GM12878 (cell line): ENCODE data around the gene LBR. TPM values are rescaled to one million over a fixed set of nuclear protein-coding genes. Genes with fewer than 3 reads are reported as not detected.

Experiments used
- ATAC-seq: fragments of 200-7000 bp; cut with Tn5 transposase; 3 replicates; pipeline ENCODE4 v1.9.1; 2020; ENCODE audit warnings: mild to moderate bottlenecking, moderate library complexity
- BruUV-seq: library from RNA; stranded (reverse); fragments of 400-500 nt; replicated peaks from 2 replicates; lab custom pipeline; 2021; lab: Mats Ljungman, UMichigan
- CTCF ChIA-PET: fragments of 300-600 bp; sonication (Branson Sonifier 250); formaldehyde crosslinking; extraction: SDS; loops from one replicate; lab custom pipeline; 2021; ENCODE audit warnings: inconsistent platforms; lab: Yijun Ruan, JAX
- POLR2A ChIA-PET: fragments of 350-600 bp; formaldehyde crosslinking; extraction: SDS; loops from one replicate; lab custom pipeline; 2021; ENCODE audit warnings: inconsistent platforms; lab: Charles Lee
- RAD21 ChIA-PET: fragments of 300-600 bp; sonication (Branson Sonifier 250); formaldehyde crosslinking; loops from one replicate; lab custom pipeline; 2023; ENCODE audit warnings: antibody characterized with exemption; ENCODE audit not compliant: unreplicated experiment; lab: Charles Lee
- SMC1A ChIA-PET: fragments of 300-600 bp; sonication (Branson Sonifier 250); formaldehyde crosslinking; loops from one replicate; lab custom pipeline; 2023; ENCODE audit not compliant: unreplicated experiment, uncharacterized antibody; lab: Charles Lee
- DNase-seq: peaks from one replicate; pipeline ENCODE4 v3.0.0-alpha.2; 2011; ENCODE audit warnings: low read depth, low spot score
- FAIRE-seq: peaks from 3 replicates; lab custom pipeline; 2011; peaks lifted over from hg19 to GRCh38; lab: Jason Lieb, UNC
- H2AFZ ChIP-seq: 2 replicates; pipeline ENCODE4 v1.6.0; 2011; ENCODE audit warnings: low read depth, low read length, control low read depth; ENCODE audit not compliant: control insufficient read depth
- H3K27ac ChIP-seq: 2 replicates; pipeline ENCODE4 v1.5.1; 2011; ENCODE audit warnings: control low read depth; ENCODE audit not compliant: control insufficient read depth, insufficient read depth
- H3K27me3 ChIP-seq, 2 experiments: replicated peaks in 1 of 2; 2 replicates each; pipeline versions ENCODE4 v1.6.0 to v1.6.1; 2011; ENCODE audit warnings: low read length in 1 of 2; ENCODE audit not compliant: control insufficient read depth in 2 of 2, insufficient read depth in 2 of 2
- H3K36me3 ChIP-seq, 2 experiments: 2 replicates each; pipeline ENCODE4 v1.5.1; 2011; ENCODE audit warnings: low read length in 1 of 2; ENCODE audit not compliant: control insufficient read depth in 2 of 2, insufficient read depth in 2 of 2
- H3K4me1 ChIP-seq: 2 replicates; pipeline ENCODE4 v1.6.1; 2011; ENCODE audit warnings: mild to moderate bottlenecking, low read length, moderate library complexity, mixed read lengths; ENCODE audit not compliant: control insufficient read depth, insufficient read depth
- H3K4me2 ChIP-seq: 2 replicates; pipeline ENCODE4 v1.6.0; 2011; ENCODE audit warnings: control low read depth; ENCODE audit not compliant: control insufficient read depth, insufficient read depth
- H3K4me3 ChIP-seq: fragments of 200-600 bp; sonication (generic); 2 replicates; pipeline ENCODE4 v1.5.1; 2016
- H3K79me2 ChIP-seq: 2 replicates; pipeline ENCODE4 v1.6.0; 2011; ENCODE audit warnings: low read length; ENCODE audit not compliant: control insufficient read depth, insufficient read depth
- H3K9ac ChIP-seq: 2 replicates; pipeline ENCODE4 v1.8.0; 2011; ENCODE audit warnings: low read length, control low read depth, mixed read lengths; ENCODE audit not compliant: control insufficient read depth, insufficient read depth
- H3K9me3 ChIP-seq: replicated peaks from 3 replicates; pipeline ENCODE4 v1.5.1; 2011; ENCODE audit warnings: mild to moderate bottlenecking, low read length; ENCODE audit not compliant: control insufficient read depth, insufficient read depth
- H4K20me1 ChIP-seq: 2 replicates; pipeline ENCODE4 v1.6.0; 2011; ENCODE audit not compliant: control insufficient read depth, insufficient read depth
- EGR1 ChIP-seq, 2 experiments: IDR thresholded peaks; 1 replicate in 1 of 2; 2 replicates in 1 of 2; pipeline ENCODE4 v1.6.1; 2011 to 2012; ENCODE audit warnings: low read depth in 2 of 2, low read length in 2 of 2, borderline replicate concordance in 1 of 2, mild to moderate bottlenecking in 1 of 2, moderate library complexity in 1 of 2
- HDAC2 ChIP-seq: fragments of 200-600 bp; sonication (generic); IDR thresholded peaks from 2 replicates; pipeline ENCODE4 v1.6.1; 2017
- HDAC6 ChIP-seq: fragments of 200-600 bp; sonication (generic); IDR thresholded peaks from one replicate; pipeline ENCODE4 v1.8.0; 2017; ENCODE audit warnings: antibody characterized with exemption; ENCODE audit not compliant: unreplicated experiment
- HDGF ChIP-seq: fragments of 450-650 bp; IDR thresholded peaks from 2 replicates; pipeline ENCODE4 v1.6.1; 2016; ENCODE audit warnings: antibody characterized with exemption
- MXI1 ChIP-seq: fragments of 150-350 bp; IDR thresholded peaks from 2 replicates; pipeline ENCODE4 v1.6.1; 2011; ENCODE audit warnings: low read depth, mild to moderate bottlenecking, inconsistent platforms, low read length, improper control_type of control experiment
- PML ChIP-seq: IDR thresholded peaks from 2 replicates; pipeline ENCODE4 v1.6.1; 2012; ENCODE audit warnings: low read length, inconsistent platforms
- POLR2AphosphoS5 ChIP-seq: IDR thresholded peaks from 2 replicates; pipeline ENCODE4 v1.6.1; 2011; ENCODE audit warnings: mild to moderate bottlenecking, low read length, inconsistent platforms
- RFX5 ChIP-seq: IDR thresholded peaks from 2 replicates; pipeline ENCODE4 v1.6.1; 2011; ENCODE audit warnings: low read depth, low read length, improper control_type of control experiment
- SUPT20H ChIP-seq: IDR thresholded peaks from 2 replicates; pipeline ENCODE4 v1.6.1; 2011; ENCODE audit warnings: low read depth, mild to moderate bottlenecking, low read length, moderate library complexity, borderline replicate concordance; ENCODE audit not compliant: control insufficient read depth
- WGBS: methylation state at CpG from one replicate; pipeline ENCODE4 v1.1.6; 2016; ENCODE audit warnings: low lambda C conversion rate; ENCODE audit not compliant: insufficient replicate concordance, insufficient coverage; ENCODE audit errors: missing lambda C conversion rate; 5-methylcytosine and 5-hydroxymethylcytosine counted together
- in situ Hi-C: fragments of 300-500 bp; cut with MboI; formaldehyde crosslinking; loops from 9 replicates; pipeline ENCODE4 v1.14.3; 2018; ENCODE audit warnings: mixed read lengths
- intact Hi-C: fragments of 100-400 bp; cut with micrococcal nuclease; formaldehyde crosslinking; loops from one replicate; pipeline ENCODE4 v1.14.2; 2022; ENCODE audit not compliant: unreplicated experiment
- polyA plus RNA-seq, 11 experiments: library from polyadenylated mRNA; depleted of rRNA in 4 of 11; unstranded in 6 of 11; stranded (reverse) in 5 of 11; fragments of >200 nt; fragmentation: Nextera tagmentation in 4 of 11; fragmentation: Illumina TruSeq in 1 of 11; extraction: Ambion mirVana in 4 of 11; extraction: Trizol in 1 of 11; gene quantifications; 1 replicate in 1 of 11; 2 replicates in 10 of 11; pipeline versions ENCODE4 v1.2.1 to v1.2.3, GENCODE V29; 2011 to 2016; ENCODE audit warnings: inconsistent platforms in 2 of 11, missing spikeins in 2 of 11, low read depth in 1 of 11
- total RNA-seq, 4 experiments: library from RNA; depleted of rRNA in 3 of 4; stranded (reverse); fragments of >200 nt in 3 of 4; fragmentation: Illumina TruSeq in 1 of 4; extraction: Trizol in 1 of 4; gene quantifications; 2 replicates each; pipeline versions ENCODE4 v1.2.1 to v1.2.3, GENCODE V29; 2013 to 2021
- TF ChIP-seq, protein P1 (sequence below): IDR thresholded peaks from 2 replicates; pipeline ENCODE4 v1.6.1; 2012; ENCODE audit warnings: mild to moderate bottlenecking, low read depth, low read length

Gene LBR
- total and polyA plus RNA-seq, 10 of the 15 experiments (the other 5 are each of a cell fraction or from before 2014, with no cell fraction given), result 81.8 to 178 (median 114) TPM

- Histone ChIP-seq H3K4me1 (no peaks in the 10 kb centered on the region), H2AFZ (no peak overlapping the region), H3K79me2 (no peaks in the 10 kb centered on the region), H3K9me3 (no peaks in the 10 kb centered on the region), H3K4me2 (no peak overlapping the region), H3K27me3 (0 out of 4 replicates have a peak, but pooled peaks cover 0 to 3% of the 10 kb centered on the region in 2 experiments), H3K4me3 (no peak overlapping the region), H3K27ac (no peak overlapping the region), H3K9ac (no peak overlapping the region), H3K36me3 (no peaks in the 10 kb centered on the region), H4K20me1 (no peaks in the 10 kb centered on the region)
- 29% methylated on average over 4 of the region's 4 CpGs for WGBS
- SMC1A ChIA-PET, result interaction anchor here (0.6 kb wide), 1 partner anchor 419 kb away, joined by 3 read pairs; no protein-coding TSS in a partner anchor
- FAIRE-seq (no peak), DNase-seq (no peak), ATAC-seq (no peak)
- BruUV-seq, result no TSS peak
- RAD21 ChIA-PET, result no interaction called here
- POLR2A ChIA-PET, result no interaction called here
- TF ChIP-seq MXI1 (no peak), SUPT20H (no peak), RFX5 (no peak), HDGF (no peak), POLR2AphosphoS5 (no peak), HDAC2 (no peak), HDAC6 (no peak), PML (no peak), EGR1 (IDR thresholded peaks at IDR 0.05; ENCODE audit: borderline replicate concordance in 1 of 2, low read depth in 2 of 2, low read length in 2 of 2) (no peak)
- TF ChIP-seq, protein P1, sequence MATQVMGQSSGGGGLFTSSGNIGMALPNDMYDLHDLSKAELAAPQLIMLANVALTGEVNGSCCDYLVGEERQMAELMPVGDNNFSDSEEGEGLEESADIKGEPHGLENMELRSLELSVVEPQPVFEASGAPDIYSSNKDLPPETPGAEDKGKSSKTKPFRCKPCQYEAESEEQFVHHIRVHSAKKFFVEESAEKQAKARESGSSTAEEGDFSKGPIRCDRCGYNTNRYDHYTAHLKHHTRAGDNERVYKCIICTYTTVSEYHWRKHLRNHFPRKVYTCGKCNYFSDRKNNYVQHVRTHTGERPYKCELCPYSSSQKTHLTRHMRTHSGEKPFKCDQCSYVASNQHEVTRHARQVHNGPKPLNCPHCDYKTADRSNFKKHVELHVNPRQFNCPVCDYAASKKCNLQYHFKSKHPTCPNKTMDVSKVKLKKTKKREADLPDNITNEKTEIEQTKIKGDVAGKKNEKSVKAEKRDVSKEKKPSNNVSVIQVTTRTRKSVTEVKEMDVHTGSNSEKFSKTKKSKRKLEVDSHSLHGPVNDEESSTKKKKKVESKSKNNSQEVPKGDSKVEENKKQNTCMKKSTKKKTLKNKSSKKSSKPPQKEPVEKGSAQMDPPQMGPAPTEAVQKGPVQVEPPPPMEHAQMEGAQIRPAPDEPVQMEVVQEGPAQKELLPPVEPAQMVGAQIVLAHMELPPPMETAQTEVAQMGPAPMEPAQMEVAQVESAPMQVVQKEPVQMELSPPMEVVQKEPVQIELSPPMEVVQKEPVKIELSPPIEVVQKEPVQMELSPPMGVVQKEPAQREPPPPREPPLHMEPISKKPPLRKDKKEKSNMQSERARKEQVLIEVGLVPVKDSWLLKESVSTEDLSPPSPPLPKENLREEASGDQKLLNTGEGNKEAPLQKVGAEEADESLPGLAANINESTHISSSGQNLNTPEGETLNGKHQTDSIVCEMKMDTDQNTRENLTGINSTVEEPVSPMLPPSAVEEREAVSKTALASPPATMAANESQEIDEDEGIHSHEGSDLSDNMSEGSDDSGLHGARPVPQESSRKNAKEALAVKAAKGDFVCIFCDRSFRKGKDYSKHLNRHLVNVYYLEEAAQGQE, result no peak
- in situ Hi-C loops (no loop called here), intact Hi-C loops (no loop called here)
- CTCF ChIA-PET, result no interaction called here
These were observed 67.7 kb downstream of the LBR start for GRCh38 chr1:225360119-225360518.
